ENCODE results near the gene SHOC2.

DNA sequence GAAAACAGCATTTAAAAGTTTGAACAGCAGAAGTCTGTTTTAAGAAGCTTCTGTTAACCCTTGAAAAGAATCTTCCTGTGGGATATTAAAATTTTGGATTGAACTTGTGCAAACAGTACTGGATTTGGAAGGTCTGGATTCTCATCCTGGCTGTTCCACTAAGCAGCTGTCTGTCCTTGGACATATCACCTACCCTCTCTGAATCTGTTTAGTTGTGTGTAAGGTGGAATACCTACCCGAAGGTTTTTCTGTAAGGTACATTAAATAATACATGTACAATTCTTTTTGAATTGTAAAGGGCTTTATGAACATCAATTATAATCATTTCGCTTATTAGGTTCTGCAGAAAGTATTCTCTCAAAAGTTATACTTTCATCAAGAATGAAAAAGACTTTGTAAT, 45.5 kb upstream of the SHOC2 start:
- TF ChIP-seq, protein P1, sequence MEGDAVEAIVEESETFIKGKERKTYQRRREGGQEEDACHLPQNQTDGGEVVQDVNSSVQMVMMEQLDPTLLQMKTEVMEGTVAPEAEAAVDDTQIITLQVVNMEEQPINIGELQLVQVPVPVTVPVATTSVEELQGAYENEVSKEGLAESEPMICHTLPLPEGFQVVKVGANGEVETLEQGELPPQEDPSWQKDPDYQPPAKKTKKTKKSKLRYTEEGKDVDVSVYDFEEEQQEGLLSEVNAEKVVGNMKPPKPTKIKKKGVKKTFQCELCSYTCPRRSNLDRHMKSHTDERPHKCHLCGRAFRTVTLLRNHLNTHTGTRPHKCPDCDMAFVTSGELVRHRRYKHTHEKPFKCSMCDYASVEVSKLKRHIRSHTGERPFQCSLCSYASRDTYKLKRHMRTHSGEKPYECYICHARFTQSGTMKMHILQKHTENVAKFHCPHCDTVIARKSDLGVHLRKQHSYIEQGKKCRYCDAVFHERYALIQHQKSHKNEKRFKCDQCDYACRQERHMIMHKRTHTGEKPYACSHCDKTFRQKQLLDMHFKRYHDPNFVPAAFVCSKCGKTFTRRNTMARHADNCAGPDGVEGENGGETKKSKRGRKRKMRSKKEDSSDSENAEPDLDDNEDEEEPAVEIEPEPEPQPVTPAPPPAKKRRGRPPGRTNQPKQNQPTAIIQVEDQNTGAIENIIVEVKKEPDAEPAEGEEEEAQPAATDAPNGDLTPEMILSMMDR (IDR thresholded peaks at IDR 0.05), result no peak
- TF ChIP-seq ZFX (IDR thresholded peaks at IDR 0.05; ENCODE audit: borderline replicate concordance), result no peak

All from 22Rv1 (cell line).